Naive B cell (primary cell): ENCODE results near the gene NXT2. TPM values are rescaled to one million over a fixed set of nuclear protein-coding genes. Genes with fewer than 3 reads are reported as not detected.

ENCODE experiments used
- ATAC-seq, 2 donors: fragments of 150-1000 bp; cut with Tn5 transposase; 2 replicates each; pipeline ENCODE4 v1.10.0; 2021; ENCODE audit warnings: low read depth in 2 of 2, mild to moderate bottlenecking in 2 of 2, moderate library complexity in 2 of 2
- DNase-seq: peaks from one replicate; pipeline ENCODE4 v3.0.0; 2022
- H3K27ac Mint-ChIP-seq, 6 donors: one replicate each; pipeline ENCODE4 v1.8.0; 2020 to 2022; ENCODE audit warnings: mild to moderate bottlenecking in 6 of 6, mixed read lengths in 6 of 6, moderate library complexity in 5 of 6, inconsistent platforms in 2 of 6
- H3K27me3 Mint-ChIP-seq, 3 donors: one replicate each; pipeline ENCODE4 v1.8.0; 2021 to 2022; ENCODE audit warnings: mixed read lengths in 3 of 3, mild to moderate bottlenecking in 1 of 3
- H3K36me3 Mint-ChIP-seq, 2 donors: one replicate each; pipeline ENCODE4 v1.8.0; 2020 to 2022; ENCODE audit warnings: mixed read lengths in 2 of 2, inconsistent platforms in 1 of 2, mild to moderate bottlenecking in 1 of 2
- H3K4me1 Mint-ChIP-seq, 3 donors: one replicate each; pipeline ENCODE4 v1.8.0; 2020 to 2022; ENCODE audit warnings: mixed read lengths in 3 of 3, inconsistent platforms in 1 of 3, mild to moderate bottlenecking in 1 of 3, moderate library complexity in 1 of 3
- H3K4me3 Mint-ChIP-seq, 8 donors: one replicate each; pipeline ENCODE4 v1.8.0; 2020 to 2022; ENCODE audit warnings: mild to moderate bottlenecking in 8 of 8, mixed read lengths in 8 of 8, moderate library complexity in 8 of 8, inconsistent platforms in 2 of 8
- H3K9me3 Mint-ChIP-seq, 7 donors: one replicate each; pipeline ENCODE4 v1.8.0; 2020 to 2022; ENCODE audit warnings: mixed read lengths in 7 of 7, mild to moderate bottlenecking in 5 of 7, inconsistent platforms in 2 of 7, moderate library complexity in 1 of 7
- polyA plus RNA-seq, 6 donors: library from polyadenylated mRNA; unstranded; fragments of 300-500 nt; fragmentation: Illumina TruSeq; gene quantifications; one replicate each; pipeline ENCODE4 v1.2.3, GENCODE V29; 2021; ENCODE audit warnings: low read depth in 6 of 6

The NXT2 gene
- 10 to 100 TPM; 16.7 to 28.9 (median 23.3) TPM for polyA plus RNA-seq

GRCh38 chrX:109536439-109537323 lies at the start of gene NXT2:
Gene NXT2 (plus strand): TSS chrX:109536844. CDS start chrX:109537007, 163 bp downstream.
- peak; percentile 94 to 96 for ATAC-seq
- H3K4me1 Mint-ChIP-seq, result peaks cover 12 to 29% (median 13%) of the 10 kb centered on the region in 3 donors
- peak within 1 kb of the TSS; percentile 98 to 99 (median 99) for H3K27ac Mint-ChIP-seq
- H3K27me3 Mint-ChIP-seq, result no peaks in the 10 kb centered on the region
- peaks cover 0 to 21% (median 13%) of the 10 kb centered on the region in 7 donors for H3K9me3 Mint-ChIP-seq
- peak; percentile 82 for DNase-seq
- H3K36me3 Mint-ChIP-seq, result no peaks in the 10 kb centered on the region
- peak within 1 kb of the TSS; percentile 91 to 98 (median 97) for H3K4me3 Mint-ChIP-seq

GRCh38 chrX:109487640-109488039 lies 49.0 kb upstream of the NXT2 start:
- Mint-ChIP-seq H3K9me3 (peaks cover 0 to 4% (median 0%) of the 10 kb centered on the region in 7 donors), H3K27me3 (peaks cover 0 to 2% (median 0%) of the 10 kb centered on the region in 3 donors), H3K27ac (peak overlapping the region in 3 of 6 donors; percentile 42 to 53 (median 52)), H3K36me3 (no peaks in the 10 kb centered on the region), H3K4me1 (peaks cover 0 to 10% (median 0%) of the 10 kb centered on the region in 3 donors), H3K4me3 (no peak overlapping the region)
- ATAC-seq, result peak; percentile 88 to 90
- peak; percentile 25 for DNase-seq

DNA sequence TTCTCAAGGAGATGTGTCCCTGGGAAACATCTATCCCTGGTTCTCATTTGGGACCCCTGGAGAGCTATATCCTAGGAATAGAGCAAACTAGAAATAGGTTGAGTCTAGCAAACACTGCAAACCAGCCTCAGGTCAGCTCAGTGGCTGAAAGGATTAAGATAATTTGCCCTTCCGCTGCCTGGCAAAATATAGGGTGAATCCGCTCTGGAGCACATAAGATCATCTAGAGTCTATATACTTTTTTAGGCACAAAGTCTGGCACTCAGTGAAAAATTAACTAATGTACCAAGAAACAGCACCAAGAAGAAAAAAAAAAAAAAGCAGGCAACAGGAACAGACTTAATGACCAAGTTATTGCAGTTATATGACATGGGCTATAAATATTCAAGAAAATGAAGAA lies 47.5 kb upstream of the NXT2 start:
- Mint-ChIP-seq H3K27ac (peak overlapping the region in 1 of 6 donors; percentile 12), H3K27me3 (no peaks in the 10 kb centered on the region), H3K36me3 (no peaks in the 10 kb centered on the region), H3K4me1 (peaks cover 0 to 10% (median 0%) of the 10 kb centered on the region in 3 donors), H3K9me3 (peaks cover 0 to 4% (median 0%) of the 10 kb centered on the region in 7 donors), H3K4me3 (no peak overlapping the region)
- ATAC-seq, result no peak
- no peak for DNase-seq

DNA sequence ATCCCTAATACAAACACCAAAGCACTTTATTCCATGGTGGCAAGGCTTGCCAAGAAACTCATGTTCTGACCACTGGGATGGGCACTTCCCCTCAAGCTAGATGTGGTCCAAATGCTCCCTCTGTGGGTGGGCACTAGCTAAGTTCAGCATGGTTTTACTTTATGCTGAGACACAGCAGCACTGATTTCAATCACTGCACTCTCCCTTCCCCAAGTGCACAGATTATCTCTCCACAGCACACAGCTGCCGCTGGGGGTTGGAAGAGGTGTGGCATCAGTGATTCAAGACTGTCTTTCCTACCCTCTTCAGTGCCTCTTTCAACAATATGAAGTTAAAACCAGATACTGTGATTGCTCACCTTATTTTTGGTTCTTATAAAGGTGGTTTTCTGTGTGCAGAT lies 38.2 kb upstream of the NXT2 start:
- no peak overlapping the region for H3K27ac Mint-ChIP-seq
- DNase-seq (no peak), ATAC-seq (no peak)
- H3K4me1 Mint-ChIP-seq, result no peaks in the 10 kb centered on the region
- no peak overlapping the region for H3K4me3 Mint-ChIP-seq
- H3K9me3 Mint-ChIP-seq, result no peaks in the 10 kb centered on the region
- peaks cover 0 to 39% (median 0%) of the 10 kb centered on the region in 3 donors for H3K27me3 Mint-ChIP-seq
- no peaks in the 10 kb centered on the region for H3K36me3 Mint-ChIP-seq

DNA sequence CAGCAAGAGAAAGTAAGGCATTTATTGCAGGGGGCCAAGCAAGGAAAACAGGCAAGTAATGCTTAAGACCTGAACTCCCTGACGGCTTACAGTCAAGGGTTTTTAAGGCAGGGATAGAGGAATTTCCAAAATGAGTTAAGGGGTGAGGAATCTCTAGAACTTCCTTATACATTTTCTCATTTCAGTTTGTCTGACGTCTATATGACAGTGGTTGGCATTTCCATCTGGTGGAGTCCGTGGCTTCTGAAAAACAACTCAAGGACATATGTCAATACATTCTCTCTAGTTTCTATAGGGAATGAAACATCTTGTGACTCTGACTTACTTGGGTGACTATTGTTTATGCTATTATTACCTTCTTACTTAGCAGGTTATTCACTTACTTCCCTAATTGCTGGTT lies 35.5 kb upstream of the NXT2 start:
- H3K4me3 Mint-ChIP-seq, result no peak overlapping the region
- peaks cover 0 to 39% (median 0%) of the 10 kb centered on the region in 3 donors for H3K27me3 Mint-ChIP-seq
- ATAC-seq, result no peak
- H3K4me1 Mint-ChIP-seq, result no peaks in the 10 kb centered on the region
- H3K27ac Mint-ChIP-seq, result no peak overlapping the region
- DNase-seq, result no peak
- H3K9me3 Mint-ChIP-seq, result no peaks in the 10 kb centered on the region
- no peaks in the 10 kb centered on the region for H3K36me3 Mint-ChIP-seq

DNA sequence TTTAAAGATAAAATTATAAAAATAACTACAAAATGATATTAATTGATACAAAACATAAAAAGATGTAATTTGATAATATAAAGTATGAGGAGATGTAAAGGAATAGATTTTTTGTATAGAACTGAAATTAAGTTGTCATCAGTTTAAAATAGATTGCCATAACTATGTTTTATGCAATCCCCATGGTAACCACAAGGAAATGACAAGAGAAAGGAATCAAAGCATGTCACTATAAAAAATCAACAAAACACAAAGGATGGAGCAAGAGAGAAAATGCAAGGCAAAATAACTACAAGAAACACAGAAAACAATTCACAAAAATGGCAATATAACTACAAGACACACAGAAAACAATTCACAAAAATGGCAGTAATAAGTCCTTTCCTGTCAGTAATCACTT lies 27.7 kb upstream of the NXT2 start:
- H3K4me3 Mint-ChIP-seq, result no peak overlapping the region
- H3K27me3 Mint-ChIP-seq, result peaks cover 4 to 25% (median 9%) of the 10 kb centered on the region in 3 donors
- DNase-seq (no peak), ATAC-seq (no peak)
- H3K4me1 Mint-ChIP-seq, result no peaks in the 10 kb centered on the region
- H3K36me3 Mint-ChIP-seq, result no peaks in the 10 kb centered on the region
- peaks cover 0 to 4% (median 0%) of the 10 kb centered on the region in 7 donors for H3K9me3 Mint-ChIP-seq
- H3K27ac Mint-ChIP-seq, result peak overlapping the region in 1 of 6 donors; percentile 95

DNA sequence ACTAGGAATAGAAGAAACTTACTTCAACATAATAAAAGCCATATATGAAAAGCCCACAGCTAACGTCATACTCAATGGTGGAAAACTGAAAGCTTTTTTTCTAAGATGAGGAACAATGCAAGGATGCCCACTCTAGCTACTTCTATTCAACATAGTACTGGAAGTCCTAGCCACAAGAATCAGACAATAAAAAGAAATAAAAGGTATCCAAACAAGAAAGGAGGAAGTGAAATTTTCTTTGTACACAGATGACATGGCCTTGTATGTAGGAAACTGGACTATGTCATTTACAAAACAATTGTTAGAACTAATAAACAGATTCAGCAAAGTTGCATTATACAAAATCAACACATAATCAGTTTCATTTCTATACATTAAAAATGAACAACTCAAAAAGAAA lies 25.5 kb upstream of the NXT2 start:
- no peaks in the 10 kb centered on the region for H3K4me1 Mint-ChIP-seq
- H3K27me3 Mint-ChIP-seq, result peaks cover 9 to 25% (median 9%) of the 10 kb centered on the region in 3 donors
- DNase-seq (no peak), ATAC-seq (peak; percentile 28 to 49)
- H3K4me3 Mint-ChIP-seq, result no peak overlapping the region
- H3K27ac Mint-ChIP-seq, result peak overlapping the region in 1 of 6 donors; percentile 1
- peaks cover 0 to 4% (median 2%) of the 10 kb centered on the region in 7 donors for H3K9me3 Mint-ChIP-seq
- no peaks in the 10 kb centered on the region for H3K36me3 Mint-ChIP-seq

GRCh38 chrX:109519001-109519400 lies 17.6 kb upstream of the NXT2 start:
- no peak for ATAC-seq
- Mint-ChIP-seq H3K27ac (no peak overlapping the region), H3K9me3 (peaks cover 0 to 8% (median 2%) of the 10 kb centered on the region in 7 donors), H3K4me1 (no peaks in the 10 kb centered on the region), H3K4me3 (no peak overlapping the region), H3K27me3 (peaks cover 0 to 14% (median 7%) of the 10 kb centered on the region in 3 donors), H3K36me3 (no peaks in the 10 kb centered on the region)
- no peak for DNase-seq

DNA sequence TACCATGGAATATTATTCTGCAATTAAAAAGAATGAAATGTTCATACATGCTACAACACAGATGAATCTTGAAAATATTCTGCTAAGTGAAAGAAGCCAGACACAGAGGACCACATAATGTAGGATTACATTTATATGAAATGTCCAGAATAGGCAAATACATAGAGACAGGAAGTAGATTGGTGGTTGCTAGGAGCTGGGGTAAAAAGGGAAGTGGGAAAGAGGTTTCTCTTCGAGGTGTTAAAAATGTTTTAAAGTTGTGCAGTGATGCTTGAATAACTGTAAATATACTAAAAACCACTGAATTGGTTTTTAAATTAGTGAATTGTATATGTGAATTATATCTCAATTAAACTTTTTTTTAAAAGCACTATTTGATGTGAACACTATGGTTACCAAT lies 3.6 kb upstream of the NXT2 start:
- Mint-ChIP-seq H3K27me3 (no peaks in the 10 kb centered on the region), H3K9me3 (peaks cover 0 to 21% (median 15%) of the 10 kb centered on the region in 7 donors), H3K36me3 (no peaks in the 10 kb centered on the region), H3K27ac (peak overlapping the region in 2 of 6 donors; percentile 4 to 8), H3K4me1 (peaks cover 11 to 29% (median 13%) of the 10 kb centered on the region in 3 donors), H3K4me3 (peak overlapping the region in 4 of 8 donors; percentile 2 to 63 (median 16))
- peak; percentile 32 to 38 for ATAC-seq
- peak; percentile 43 for DNase-seq

GRCh38 chrX:109533631-109534030 lies 3.0 kb upstream of the NXT2 start:
- H3K27ac Mint-ChIP-seq, result no peak overlapping the region
- ATAC-seq (no peak), DNase-seq (no peak)
- peaks cover 12 to 29% (median 13%) of the 10 kb centered on the region in 3 donors for H3K4me1 Mint-ChIP-seq
- no peaks in the 10 kb centered on the region for H3K27me3 Mint-ChIP-seq
- H3K36me3 Mint-ChIP-seq, result no peaks in the 10 kb centered on the region
- H3K4me3 Mint-ChIP-seq, result peak overlapping the region in 5 of 8 donors; percentile 16 to 63 (median 21)
- peaks cover 0 to 21% (median 15%) of the 10 kb centered on the region in 7 donors for H3K9me3 Mint-ChIP-seq

DNA sequence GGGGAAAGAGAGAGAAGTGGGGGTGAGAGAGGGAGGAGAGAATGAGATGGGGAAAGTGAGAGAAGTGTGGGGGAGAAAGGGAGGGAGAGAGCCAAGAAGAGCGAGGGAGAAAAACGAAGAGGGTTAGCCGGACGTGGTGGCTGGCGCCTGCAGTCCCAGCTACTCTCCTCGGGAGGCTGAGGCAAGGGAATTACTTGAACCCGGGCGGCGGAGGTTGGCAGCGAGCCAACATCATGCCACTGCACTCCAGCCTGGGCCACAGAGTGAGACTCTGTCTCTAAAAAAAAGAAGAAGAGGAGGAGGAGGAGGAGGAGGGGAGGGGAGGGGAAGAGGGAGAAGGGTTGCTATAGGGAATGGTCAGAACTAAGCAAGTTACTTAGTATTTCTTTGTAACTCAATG lies 1.7 kb upstream of the NXT2 start:
- DNase-seq, result no peak
- no peak for ATAC-seq
- peak overlapping the region in 1 of 6 donors; percentile 59 for H3K27ac Mint-ChIP-seq
- no peaks in the 10 kb centered on the region for H3K27me3 Mint-ChIP-seq
- peaks cover 0 to 21% (median 13%) of the 10 kb centered on the region in 7 donors for H3K9me3 Mint-ChIP-seq
- H3K4me1 Mint-ChIP-seq, result peaks cover 12 to 29% (median 13%) of the 10 kb centered on the region in 3 donors
- no peaks in the 10 kb centered on the region for H3K36me3 Mint-ChIP-seq
- H3K4me3 Mint-ChIP-seq, result peak overlapping the region in 2 of 8 donors; percentile 38 to 91

GRCh38 chrX:109535578-109535977 lies 1.1 kb upstream of the NXT2 start:
- peaks cover 12 to 29% (median 13%) of the 10 kb centered on the region in 3 donors for H3K4me1 Mint-ChIP-seq
- H3K27ac Mint-ChIP-seq, result peak overlapping the region in 5 of 6 donors; percentile 28 to 59 (median 51)

DNA sequence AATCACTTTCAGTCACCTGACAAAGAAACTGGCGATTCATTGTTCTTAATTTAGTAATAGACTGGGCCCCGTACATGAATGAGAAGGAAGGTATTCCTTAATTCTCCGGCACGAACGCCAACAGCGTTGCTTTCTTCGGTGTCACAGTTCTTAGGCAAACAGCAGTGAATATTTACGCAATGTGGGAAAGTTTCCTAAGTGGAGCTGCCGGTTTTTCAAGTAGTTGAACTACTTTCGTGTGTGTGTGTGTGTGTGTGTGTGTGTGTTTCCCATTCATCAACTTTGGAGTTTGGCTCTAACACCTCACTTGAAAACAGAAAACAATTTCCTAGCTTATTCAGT lies 651 bp downstream of the NXT2 start:
- Mint-ChIP-seq H3K27ac (peak overlapping the region; percentile 80 to 99 (median 98)), H3K4me3 (peak overlapping the region; percentile 91 to 98 (median 97)), H3K9me3 (peaks cover 0 to 19% (median 13%) of the 10 kb centered on the region in 7 donors), H3K36me3 (no peaks in the 10 kb centered on the region), H3K4me1 (peaks cover 12 to 25% (median 13%) of the 10 kb centered on the region in 3 donors), H3K27me3 (no peaks in the 10 kb centered on the region)
- DNase-seq (no peak), ATAC-seq (no peak)

More at GRCh38 chrX:109535578-109535977, 1.1 kb upstream of the NXT2 start:
- Mint-ChIP-seq H3K4me3 (peak overlapping the region in 7 of 8 donors; percentile 15 to 91 (median 46)), H3K9me3 (peaks cover 0 to 21% (median 13%) of the 10 kb centered on the region in 7 donors), H3K27me3 (no peaks in the 10 kb centered on the region), H3K36me3 (no peaks in the 10 kb centered on the region)
- DNase-seq (no peak), ATAC-seq (no peak)
